Activated CD4-positive, alpha-beta T cell treated with anti-CD3 and anti-CD28 coated beads, Interleukin-2, amount 10 ng/mL, durations not matched to agents 7 days and 5 days (primary cell): ENCODE measurements around the gene KSR1. TPM values are rescaled to one million over a fixed set of nuclear protein-coding genes. Genes with fewer than 3 reads are reported as not detected.

Experiments used
- CTCF ChIA-PET: fragments of 350-600 bp; sonication (Branson Sonifier 250); formaldehyde crosslinking; loops from one replicate; lab custom pipeline; 2021; ENCODE audit warnings: antibody characterized with exemption; lab: Charles Lee
- POLR2A ChIA-PET: fragments of 350-600 bp; sonication (Branson Sonifier 250); formaldehyde crosslinking; loops from one replicate; lab custom pipeline; 2021; ENCODE audit warnings: antibody characterized with exemption; lab: Charles Lee
- DNase-seq: peaks from one replicate; pipeline ENCODE4 v3.0.0-alpha.2; 2020
- H3K27ac Mint-ChIP-seq: one replicate; pipeline ENCODE4 v1.8.0; 2021; ENCODE audit warnings: mild to moderate bottlenecking, moderate library complexity, mixed read lengths
- H3K27me3 Mint-ChIP-seq: one replicate; pipeline ENCODE4 v1.8.0; 2021; ENCODE audit warnings: mixed read lengths
- H3K36me3 Mint-ChIP-seq: one replicate; pipeline ENCODE4 v1.8.0; 2021; ENCODE audit warnings: low read depth, mixed read lengths
- H3K4me1 Mint-ChIP-seq: one replicate; pipeline ENCODE4 v1.8.0; 2021; ENCODE audit warnings: mixed read lengths
- H3K4me3 Mint-ChIP-seq: one replicate; pipeline ENCODE4 v1.8.0; 2021; ENCODE audit warnings: mild to moderate bottlenecking, moderate library complexity, mixed read lengths
- H3K9me3 Mint-ChIP-seq: one replicate; pipeline ENCODE4 v1.8.0; 2021; ENCODE audit warnings: mixed read lengths
- total RNA-seq, 2 experiments: library from RNA; stranded (reverse); gene quantifications; one replicate each; pipeline ENCODE4 v1.2.3, GENCODE V29; 2021

KSR1 gene
- total RNA-seq, 2 experiments from 2014 or later: 43.1 to 45.7 TPM

GRCh38 chr17:27565874-27566670 lies 109.8 kb downstream of the KSR1 start:
- Mint-ChIP-seq H3K27me3 (no peaks in the 10 kb centered on the region), H3K4me3 (no peak overlapping the region), H3K4me1 (peaks cover 58% of the 10 kb centered on the region), H3K36me3 (peaks cover 16% of the 10 kb centered on the region), H3K9me3 (peaks cover 8% of the 10 kb centered on the region), H3K27ac (peak overlapping the region; percentile 77)
- POLR2A ChIA-PET: no interaction called here
- CTCF ChIA-PET: interaction anchor here (0.7 to 2.3 kb wide), 7 partner anchors 8 to 212 kb away, joined by 3 to 6 read pairs (median 3); no protein-coding TSS in a partner anchor
- DNase-seq: no peak

- POLR2A ChIA-PET: no interaction called here
- peaks cover 64% of the 10 kb centered on the region for H3K4me1 Mint-ChIP-seq
- H3K4me3 Mint-ChIP-seq: no peak overlapping the region
- no peak for DNase-seq
- peaks cover 13% of the 10 kb centered on the region for H3K36me3 Mint-ChIP-seq
- H3K27me3 Mint-ChIP-seq: no peaks in the 10 kb centered on the region
- peaks cover 8% of the 10 kb centered on the region for H3K9me3 Mint-ChIP-seq
- CTCF ChIA-PET: interaction anchor here (0.9 to 2.3 kb wide), 4 partner anchors 9 to 213 kb away, joined by 3 to 6 read pairs (median 4); no protein-coding TSS in a partner anchor
- no peak overlapping the region for H3K27ac Mint-ChIP-seq
Measured at GRCh38 chr17:27566671-27567562, 110.7 kb downstream of the KSR1 start.

- no peak overlapping the region for H3K4me3 Mint-ChIP-seq
- H3K36me3 Mint-ChIP-seq: peaks cover 13% of the 10 kb centered on the region
- H3K4me1 Mint-ChIP-seq: peaks cover 67% of the 10 kb centered on the region
- POLR2A ChIA-PET: no interaction called here
- no peaks in the 10 kb centered on the region for H3K27me3 Mint-ChIP-seq
- CTCF ChIA-PET: interaction anchor here (0.9 to 1.1 kb wide), 2 partner anchors 24 to 101 kb away, joined by 3 read pairs; no protein-coding TSS in a partner anchor
- no peak overlapping the region for H3K27ac Mint-ChIP-seq
- no peak for DNase-seq
- H3K9me3 Mint-ChIP-seq: peaks cover 8% of the 10 kb centered on the region
Measured at GRCh38 chr17:27567563-27567859, 111.3 kb downstream of the KSR1 start.

GRCh38 chr17:27568216-27568615 lies 112.0 kb downstream of the KSR1 start:
- no peak overlapping the region for H3K4me3 Mint-ChIP-seq
- peaks cover 13% of the 10 kb centered on the region for H3K36me3 Mint-ChIP-seq
- DNase-seq: no peak
- ChIA-PET POLR2A (no interaction called here), CTCF (interaction anchor here (0.9 to 1.7 kb wide), 3 partner anchors 9 to 102 kb away, joined by 3 to 6 read pairs (median 3); no protein-coding TSS in a partner anchor)
- peak overlapping the region; percentile 15 for H3K27ac Mint-ChIP-seq
- H3K4me1 Mint-ChIP-seq: peaks cover 69% of the 10 kb centered on the region
- peaks cover 8% of the 10 kb centered on the region for H3K9me3 Mint-ChIP-seq
- no peaks in the 10 kb centered on the region for H3K27me3 Mint-ChIP-seq

GRCh38 chr17:27568811-27569210 lies 112.6 kb downstream of the KSR1 start:
- CTCF ChIA-PET: interaction anchor here (1.0 to 1.7 kb wide), 3 partner anchors 9 to 31 kb away, joined by 3 to 6 read pairs (median 3); no protein-coding TSS in a partner anchor

GRCh38 chr17:27569257-27569722 lies 113.0 kb downstream of the KSR1 start:
- Mint-ChIP-seq H3K9me3 (peaks cover 2% of the 10 kb centered on the region), H3K4me3 (no peak overlapping the region), H3K27ac (peak overlapping the region; percentile 68), H3K36me3 (peaks cover 7% of the 10 kb centered on the region), H3K27me3 (no peaks in the 10 kb centered on the region), H3K4me1 (peaks cover 71% of the 10 kb centered on the region)
- ChIA-PET CTCF (interaction anchor here (1.0 to 1.7 kb wide), 3 partner anchors 8 to 30 kb away, joined by 3 to 6 read pairs (median 3); no protein-coding TSS in a partner anchor), POLR2A (no interaction called here)
- DNase-seq: peak; percentile 49

More at GRCh38 chr17:27568811-27569210, 112.6 kb downstream of the KSR1 start:
- H3K36me3 Mint-ChIP-seq: peaks cover 9% of the 10 kb centered on the region
- no peak for DNase-seq
- H3K4me3 Mint-ChIP-seq: no peak overlapping the region
- H3K27ac Mint-ChIP-seq: no peak overlapping the region
- peaks cover 70% of the 10 kb centered on the region for H3K4me1 Mint-ChIP-seq
- no peaks in the 10 kb centered on the region for H3K27me3 Mint-ChIP-seq
- POLR2A ChIA-PET: no interaction called here
- peaks cover 5% of the 10 kb centered on the region for H3K9me3 Mint-ChIP-seq

- no peak for DNase-seq
- Mint-ChIP-seq H3K27me3 (no peaks in the 10 kb centered on the region), H3K9me3 (no peaks in the 10 kb centered on the region), H3K36me3 (peaks cover 9% of the 10 kb centered on the region), H3K4me3 (no peak overlapping the region), H3K27ac (no peak overlapping the region), H3K4me1 (peaks cover 73% of the 10 kb centered on the region)
- POLR2A ChIA-PET: no interaction called here
- CTCF ChIA-PET: interaction anchor here (1.1 to 1.7 kb wide), 2 partner anchors 8 to 9 kb away, joined by 3 to 6 read pairs; no protein-coding TSS in a partner anchor
Measured at GRCh38 chr17:27569884-27570577, 113.8 kb downstream of the KSR1 start.

- Mint-ChIP-seq H3K27me3 (no peaks in the 10 kb centered on the region), H3K4me1 (peaks cover 75% of the 10 kb centered on the region), H3K9me3 (no peaks in the 10 kb centered on the region), H3K36me3 (peaks cover 10% of the 10 kb centered on the region), H3K27ac (no peak overlapping the region), H3K4me3 (no peak overlapping the region)
- ChIA-PET CTCF (no interaction called here), POLR2A (no interaction called here)
- DNase-seq: no peak
Measured at GRCh38 chr17:27570578-27570914, 114.3 kb downstream of the KSR1 start.

- POLR2A ChIA-PET: no interaction called here
- Mint-ChIP-seq H3K36me3 (peaks cover 13% of the 10 kb centered on the region), H3K4me3 (no peak overlapping the region), H3K4me1 (peaks cover 73% of the 10 kb centered on the region), H3K27me3 (no peaks in the 10 kb centered on the region), H3K9me3 (no peaks in the 10 kb centered on the region), H3K27ac (peak overlapping the region; percentile 72)
- CTCF ChIA-PET: no interaction called here
- DNase-seq: no peak
Measured at GRCh38 chr17:27571563-27572352, 115.5 kb downstream of the KSR1 start.

GRCh38 chr17:27572665-27573064 lies 116.4 kb downstream of the KSR1 start:
- ChIA-PET POLR2A (no interaction called here), CTCF (interaction anchor here (1.1 to 1.2 kb wide), 2 partner anchors 8 to 109 kb away, joined by 3 read pairs; no protein-coding TSS in a partner anchor)
- H3K36me3 Mint-ChIP-seq: peaks cover 13% of the 10 kb centered on the region
- no peak for DNase-seq
- H3K27ac Mint-ChIP-seq: no peak overlapping the region
- H3K4me3 Mint-ChIP-seq: no peak overlapping the region
- no peaks in the 10 kb centered on the region for H3K27me3 Mint-ChIP-seq
- peaks cover 70% of the 10 kb centered on the region for H3K4me1 Mint-ChIP-seq
- H3K9me3 Mint-ChIP-seq: no peaks in the 10 kb centered on the region

GRCh38 chr17:27573548-27573947 lies 117.3 kb downstream of the KSR1 start:
- no peak for DNase-seq
- Mint-ChIP-seq H3K4me1 (peaks cover 75% of the 10 kb centered on the region), H3K36me3 (peaks cover 13% of the 10 kb centered on the region), H3K27ac (no peak overlapping the region), H3K4me3 (no peak overlapping the region), H3K27me3 (no peaks in the 10 kb centered on the region), H3K9me3 (no peaks in the 10 kb centered on the region)
- ChIA-PET POLR2A (no interaction called here), CTCF (interaction anchor here (0.8 to 1.2 kb wide), 4 partner anchors 8 to 110 kb away, joined by 3 to 6 read pairs (median 3); no protein-coding TSS in a partner anchor)
